Mesenchymal stem cell (in vitro differentiated cells and primary cell): ENCODE measurements around the gene LZTS3.

Source experiments
- DNase-seq: peaks from one replicate; pipeline ENCODE4 v3.0.0-alpha.2; 2013
- H2AFZ ChIP-seq: one replicate; pipeline ENCODE4 v1.6.1; 2013; ENCODE audit warnings: low read depth, mild to moderate bottlenecking, control low read depth, inconsistent platforms, low read length, moderate library complexity
- H2AK5ac ChIP-seq: 2 replicates; pipeline ENCODE4 v1.6.1; 2013; ENCODE audit warnings: low read length, moderate library complexity, mild to moderate bottlenecking, inconsistent platforms; ENCODE audit not compliant: severe bottlenecking
- H2BK120ac ChIP-seq: one replicate; pipeline ENCODE4 v1.6.1; 2013; ENCODE audit warnings: low read depth, mild to moderate bottlenecking, inconsistent platforms, low read length, moderate library complexity
- H2BK12ac ChIP-seq, 2 experiments: one replicate each; pipeline ENCODE4 v1.6.1; 2013; ENCODE audit warnings: inconsistent platforms in 2 of 2, low read length in 2 of 2, mild to moderate bottlenecking in 2 of 2, moderate library complexity in 2 of 2, control low read depth in 1 of 2
- H2BK15ac ChIP-seq: one replicate; pipeline ENCODE4 v1.6.1; 2013; ENCODE audit warnings: mild to moderate bottlenecking, low read depth, inconsistent platforms; ENCODE audit not compliant: poor library complexity, severe bottlenecking
- H2BK5ac ChIP-seq: 2 replicates; pipeline ENCODE4 v1.6.1; 2013; ENCODE audit warnings: low read depth, mild to moderate bottlenecking, low read length, control low read depth, inconsistent platforms; ENCODE audit not compliant: poor library complexity, severe bottlenecking
- H3K14ac ChIP-seq, 2 experiments: one replicate each; pipeline ENCODE4 v1.6.1; 2013; ENCODE audit warnings: inconsistent platforms in 2 of 2, low read length in 2 of 2, control low read depth in 1 of 2, mild to moderate bottlenecking in 1 of 2, moderate library complexity in 1 of 2
- H3K18ac ChIP-seq, 2 experiments: one replicate each; pipeline ENCODE4 v1.6.1; 2013; ENCODE audit warnings: inconsistent platforms in 2 of 2, low read length in 2 of 2, control low read depth in 1 of 2, low read depth in 1 of 2, mild to moderate bottlenecking in 1 of 2
- H3K23ac ChIP-seq, 2 experiments: one replicate each; pipeline ENCODE4 v1.6.1; 2013; ENCODE audit warnings: inconsistent platforms in 2 of 2, low read length in 2 of 2, mild to moderate bottlenecking in 2 of 2, moderate library complexity in 2 of 2, control low read depth in 1 of 2
- H3K27ac ChIP-seq: 2 replicates; pipeline ENCODE4 v1.5.1; 2013; ENCODE audit warnings: mild to moderate bottlenecking, moderate library complexity, low read length, control low read depth, inconsistent platforms; ENCODE audit not compliant: poor library complexity, severe bottlenecking
- H3K27me3 ChIP-seq, 2 experiments: 2 replicates each; pipeline versions ENCODE4 v1.6.1 to v1.7.0; 2013; ENCODE audit warnings: low read length in 2 of 2, mild to moderate bottlenecking in 2 of 2, moderate library complexity in 2 of 2, control low read depth in 1 of 2, inconsistent platforms in 1 of 2; ENCODE audit not compliant: control insufficient read depth in 1 of 2, insufficient read depth in 1 of 2
- H3K36me3 ChIP-seq, 2 experiments: 2 replicates each; pipeline versions ENCODE4 v1.6.1 to v1.7.0; 2013; ENCODE audit warnings: low read length in 2 of 2, control low read depth in 1 of 2, inconsistent platforms in 1 of 2, low read depth in 1 of 2, mild to moderate bottlenecking in 1 of 2; ENCODE audit not compliant: insufficient read depth in 2 of 2, control insufficient read depth in 1 of 2
- H3K4ac ChIP-seq, 2 experiments: one replicate each; pipeline ENCODE4 v1.6.1; 2013; ENCODE audit warnings: inconsistent platforms in 2 of 2, low read length in 2 of 2, mild to moderate bottlenecking in 2 of 2, moderate library complexity in 2 of 2, control low read depth in 1 of 2, low read depth in 1 of 2
- H3K4me1 ChIP-seq: 2 replicates; pipeline ENCODE4 v1.6.1; 2013; ENCODE audit warnings: low read depth, low read length, control low read depth; ENCODE audit not compliant: control insufficient read depth, insufficient read depth
- H3K4me2 ChIP-seq: 2 replicates; pipeline ENCODE4 v1.6.1; 2013; ENCODE audit warnings: low read length, mild to moderate bottlenecking, inconsistent platforms; ENCODE audit not compliant: poor library complexity, severe bottlenecking
- H3K4me3 ChIP-seq, 2 experiments: 2 replicates each; pipeline versions ENCODE4 v1.5.1 to v1.7.0; 2013; ENCODE audit warnings: low read length in 2 of 2, mild to moderate bottlenecking in 2 of 2, control low read depth in 1 of 2, low read depth in 1 of 2; ENCODE audit not compliant: insufficient read depth in 1 of 2
- H3K79me1 ChIP-seq: replicated peaks from 2 replicates; pipeline ENCODE4 v1.6.1; 2013; ENCODE audit warnings: mild to moderate bottlenecking, control low read depth, low read length, inconsistent platforms; ENCODE audit not compliant: poor library complexity, severe bottlenecking
- H3K9ac ChIP-seq: 2 replicates; pipeline ENCODE4 v1.7.0; 2013; ENCODE audit warnings: mild to moderate bottlenecking, low read length, moderate library complexity
- H3K9me3 ChIP-seq: 2 replicates; pipeline ENCODE4 v1.7.0; 2013; ENCODE audit warnings: mild to moderate bottlenecking, low read length; ENCODE audit not compliant: control insufficient read depth
- H4K8ac ChIP-seq: one replicate; pipeline ENCODE4 v1.6.1; 2013; ENCODE audit warnings: inconsistent platforms, mild to moderate bottlenecking, low read length, moderate library complexity
- H4K91ac ChIP-seq: one replicate; pipeline ENCODE4 v1.6.1; 2013; ENCODE audit warnings: mild to moderate bottlenecking, low read length, inconsistent platforms
- WGBS: methylation state at CpG from one replicate; pipeline ENCODE4 v1.1.7; 2013; ENCODE audit warnings: mixed read lengths; 5-methylcytosine and 5-hydroxymethylcytosine counted together

LZTS3 gene

GRCh38 chr20:3173610-3174441 lies 477 bp upstream of the LZTS3 start:
- Histone ChIP-seq H2BK15ac (no peak overlapping the region), H3K9ac (peak overlapping the region; percentile 88), H3K9me3 (no peaks in the 10 kb centered on the region), H3K4me2 (peak overlapping the region; percentile 71), H3K4me1 (peaks cover 7% of the 10 kb centered on the region), H3K27ac (no peak overlapping the region), H3K79me1 (peaks cover 14% of the 10 kb centered on the region), H3K4ac (peak overlapping the region in 1 of 2 experiments; percentile 83), H3K18ac (peak overlapping the region; percentile 83 to 95), H3K23ac (peak overlapping the region in 1 of 2 experiments; percentile 85), H2AK5ac (no peak overlapping the region), H2BK5ac (no peak overlapping the region), H3K36me3 (peaks cover 0 to 7% of the 10 kb centered on the region in 2 experiments), H2BK120ac (no peak overlapping the region), H2BK12ac (peak overlapping the region in 1 of 2 experiments; percentile 59), H3K27me3 (peaks cover 6 to 15% of the 10 kb centered on the region in 2 experiments), H3K4me3 (peak overlapping the region; percentile 71 to 81), H4K8ac (peak overlapping the region; percentile 74), H2AFZ (peak overlapping the region; percentile 91), H4K91ac (peak overlapping the region; percentile 63), H3K14ac (peak overlapping the region in 1 of 2 experiments; percentile 78)
- under 1% methylated on average over 81 of the region's 84 CpGs for WGBS
- DNase-seq: peak; percentile 84

- Histone ChIP-seq H3K36me3 (peaks cover 0 to 10% of the 10 kb centered on the region in 2 experiments), H3K14ac (no peak overlapping the region), H3K4me3 (peak overlapping the region; percentile 81 to 90), H2AFZ (no peak overlapping the region), H3K4me2 (peak overlapping the region; percentile 83), H4K91ac (no peak overlapping the region), H3K9me3 (no peaks in the 10 kb centered on the region), H3K27me3 (peaks cover 6 to 29% of the 10 kb centered on the region in 2 experiments), H2BK15ac (no peak overlapping the region), H3K23ac (no peak overlapping the region), H3K9ac (peak overlapping the region; percentile 88), H3K4me1 (peaks cover 18% of the 10 kb centered on the region), H3K4ac (no peak overlapping the region), H3K79me1 (peaks cover 14% of the 10 kb centered on the region), H3K27ac (no peak overlapping the region), H2BK12ac (no peak overlapping the region), H3K18ac (no peak overlapping the region), H2BK5ac (no peak overlapping the region), H2BK120ac (no peak overlapping the region), H2AK5ac (no peak overlapping the region), H4K8ac (no peak overlapping the region)
- no peak for DNase-seq
- WGBS: 51% methylated on average over 5 of the region's 5 CpGs
These were observed 1.0 kb downstream of the LZTS3 start for GRCh38 chr20:3172126-3172932.

- no peak overlapping the region for H3K4me2 ChIP-seq
- H2BK15ac ChIP-seq: no peak overlapping the region
- H4K91ac ChIP-seq: no peak overlapping the region
- no peak overlapping the region for H3K23ac ChIP-seq
- H4K8ac ChIP-seq: no peak overlapping the region
- H3K18ac ChIP-seq: no peak overlapping the region
- no peak overlapping the region for H3K27ac ChIP-seq
- H3K27me3 ChIP-seq: peaks cover 6 to 30% of the 10 kb centered on the region in 2 experiments
- no peak overlapping the region for H3K14ac ChIP-seq
- no peaks in the 10 kb centered on the region for H3K9me3 ChIP-seq
- H3K4ac ChIP-seq: no peak overlapping the region
- H2AFZ ChIP-seq: no peak overlapping the region
- no peak overlapping the region for H2BK12ac ChIP-seq
- H2AK5ac ChIP-seq: no peak overlapping the region
- no peak overlapping the region for H2BK5ac ChIP-seq
- H3K36me3 ChIP-seq: peaks cover 0 to 14% of the 10 kb centered on the region in 2 experiments
- H3K79me1 ChIP-seq: peaks cover 12% of the 10 kb centered on the region
- 78% methylated on average over 12 of the region's 14 CpGs for WGBS
- no peak overlapping the region for H2BK120ac ChIP-seq
- no peak for DNase-seq
- H3K4me1 ChIP-seq: peaks cover 18% of the 10 kb centered on the region
- H3K4me3 ChIP-seq: no peak overlapping the region
- no peak overlapping the region for H3K9ac ChIP-seq
These were observed 1.8 kb downstream of the LZTS3 start for GRCh38 chr20:3171391-3172125.
